SU-DHL-6 (cell line): ENCODE results near the gene TIMP2.

ENCODE experiments used
- CTCF ChIP-seq: fragments of 200-600 bp; sonication (generic); IDR thresholded peaks from one replicate; pipeline ENCODE4 v1.5.1; 2017; ENCODE audit warnings: antibody characterized with exemption, mild to moderate bottlenecking, low read length, moderate library complexity; ENCODE audit not compliant: insufficient read depth, poor library complexity, severe bottlenecking
- EZH2phosphoT487 ChIP-seq: fragments of 200-600 bp; sonication (generic), shearing (Covaris generic); conservative IDR thresholded peaks from 2 replicates; pipeline ENCODE4 v1.6.1; 2018; ENCODE audit warnings: mild to moderate bottlenecking, antibody characterized with exemption, low read length, moderate library complexity, mixed read lengths

- TF ChIP-seq CTCF = no peak
- TF ChIP-seq EZH2phosphoT487 = no peak
Observed at GRCh38 chr17:78898947-78899346, 26.2 kb downstream of the TIMP2 start.
